ENCODE results near the gene ZNF618. TPM values are rescaled to one million over a fixed set of nuclear protein-coding genes. Genes with fewer than 3 reads are reported as not detected.

ZNF618 gene
- polyA plus RNA-seq, 1 experiment: 8.7 TPM

GRCh38 chr9:113915817-113916434 lies 39.8 kb downstream of the ZNF618 start:
- POLR2A ChIA-PET: interaction anchor here (0.7 kb wide), 1 partner anchor 608 kb away, joined by 4 read pairs; no protein-coding TSS in a partner anchor
- Histone ChIP-seq H3K4me3 (ENCODE audit: low read depth, low read length) (no peak overlapping the region), H3K27me3 (ENCODE audit: control insufficient read depth, insufficient read depth, low read length) (no peaks in the 10 kb centered on the region), H3K9me3 (ENCODE audit: control insufficient read depth, insufficient read depth, low read length) (peaks cover 2% of the 10 kb centered on the region), H3K27ac (ENCODE audit: low read depth, low read length) (no peak overlapping the region)
- no peak for DNase-seq (ENCODE audit: low read depth, low spot score)
- CTCF ChIA-PET: interaction anchor here (1.4 to 1.5 kb wide), 2 partner anchors 9 to 47 kb away, joined by 3 to 6 read pairs; no protein-coding TSS in a partner anchor
- TF ChIP-seq, protein P1, sequence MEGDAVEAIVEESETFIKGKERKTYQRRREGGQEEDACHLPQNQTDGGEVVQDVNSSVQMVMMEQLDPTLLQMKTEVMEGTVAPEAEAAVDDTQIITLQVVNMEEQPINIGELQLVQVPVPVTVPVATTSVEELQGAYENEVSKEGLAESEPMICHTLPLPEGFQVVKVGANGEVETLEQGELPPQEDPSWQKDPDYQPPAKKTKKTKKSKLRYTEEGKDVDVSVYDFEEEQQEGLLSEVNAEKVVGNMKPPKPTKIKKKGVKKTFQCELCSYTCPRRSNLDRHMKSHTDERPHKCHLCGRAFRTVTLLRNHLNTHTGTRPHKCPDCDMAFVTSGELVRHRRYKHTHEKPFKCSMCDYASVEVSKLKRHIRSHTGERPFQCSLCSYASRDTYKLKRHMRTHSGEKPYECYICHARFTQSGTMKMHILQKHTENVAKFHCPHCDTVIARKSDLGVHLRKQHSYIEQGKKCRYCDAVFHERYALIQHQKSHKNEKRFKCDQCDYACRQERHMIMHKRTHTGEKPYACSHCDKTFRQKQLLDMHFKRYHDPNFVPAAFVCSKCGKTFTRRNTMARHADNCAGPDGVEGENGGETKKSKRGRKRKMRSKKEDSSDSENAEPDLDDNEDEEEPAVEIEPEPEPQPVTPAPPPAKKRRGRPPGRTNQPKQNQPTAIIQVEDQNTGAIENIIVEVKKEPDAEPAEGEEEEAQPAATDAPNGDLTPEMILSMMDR (IDR thresholded peaks at IDR 0.05; ENCODE audit: low read depth, low read length): no peak

DNA sequence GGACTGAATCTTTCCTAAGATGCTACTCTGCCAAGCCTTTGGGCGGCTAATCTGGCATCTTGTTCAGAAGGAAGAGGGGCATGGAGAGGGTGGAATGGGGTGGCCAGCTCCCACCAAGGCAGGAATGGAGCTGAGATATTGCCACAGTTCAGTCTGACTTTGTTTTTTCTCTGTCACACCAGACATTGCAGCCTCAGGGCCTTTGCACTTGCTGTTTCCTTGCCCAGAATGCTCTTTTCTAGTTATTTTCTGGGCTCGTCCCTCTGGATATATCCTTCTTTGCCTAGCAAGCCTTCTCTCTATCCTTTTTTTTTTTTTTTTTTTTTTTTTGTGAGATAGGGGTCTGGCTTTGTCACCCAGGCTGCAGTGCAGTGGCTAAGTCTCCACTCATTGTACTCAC lies 40.8 kb downstream of the ZNF618 start:
- no peak overlapping the region for H3K4me3 ChIP-seq (ENCODE audit: low read depth, low read length)
- POLR2A ChIA-PET: no interaction called here

GRCh38 chr9:113918697-113919350 lies 42.7 kb downstream of the ZNF618 start:
- Histone ChIP-seq H3K27me3 (ENCODE audit: control insufficient read depth, insufficient read depth, low read length) (no peaks in the 10 kb centered on the region), H3K27ac (ENCODE audit: low read depth, low read length) (no peak overlapping the region), H3K9me3 (ENCODE audit: control insufficient read depth, insufficient read depth, low read length) (peaks cover 2% of the 10 kb centered on the region), H3K4me3 (ENCODE audit: low read depth, low read length) (no peak overlapping the region)
- TF ChIP-seq, protein P1 (IDR thresholded peaks at IDR 0.05; ENCODE audit: low read depth, low read length): no peak
- CTCF ChIA-PET: no interaction called here
- POLR2A ChIA-PET: no interaction called here
- no peak for DNase-seq (ENCODE audit: low read depth, low spot score)

More for the DNA sequence above, 40.8 kb downstream of the ZNF618 start:
- Histone ChIP-seq H3K27me3 (ENCODE audit: control insufficient read depth, insufficient read depth, low read length) (no peaks in the 10 kb centered on the region), H3K9me3 (ENCODE audit: control insufficient read depth, insufficient read depth, low read length) (peaks cover 2% of the 10 kb centered on the region), H3K27ac (ENCODE audit: low read depth, low read length) (no peak overlapping the region)
- CTCF ChIA-PET: interaction anchor here (0.7 to 1.5 kb wide), 3 partner anchors 10 to 191 kb away, joined by 3 to 6 read pairs (median 3); no protein-coding TSS in a partner anchor
- TF ChIP-seq, protein P1 (IDR thresholded peaks at IDR 0.05; ENCODE audit: low read depth, low read length): no peak
- DNase-seq (ENCODE audit: low read depth, low spot score): no peak

GRCh38 chr9:113919382-113919781 lies 43.3 kb downstream of the ZNF618 start:
- TF ChIP-seq, protein P1 (IDR thresholded peaks at IDR 0.05; ENCODE audit: low read depth, low read length): no peak
- DNase-seq (ENCODE audit: low read depth, low spot score): no peak
- POLR2A ChIA-PET: no interaction called here
- Histone ChIP-seq H3K9me3 (ENCODE audit: control insufficient read depth, insufficient read depth, low read length) (peaks cover 2% of the 10 kb centered on the region), H3K27ac (ENCODE audit: low read depth, low read length) (no peak overlapping the region), H3K4me3 (ENCODE audit: low read depth, low read length) (no peak overlapping the region), H3K27me3 (ENCODE audit: control insufficient read depth, insufficient read depth, low read length) (no peaks in the 10 kb centered on the region)
- CTCF ChIA-PET: no interaction called here

- no peak for DNase-seq (ENCODE audit: low read depth, low spot score)
- TF ChIP-seq, protein P1 (IDR thresholded peaks at IDR 0.05; ENCODE audit: low read depth, low read length): no peak
- peaks cover 2% of the 10 kb centered on the region for H3K9me3 ChIP-seq (ENCODE audit: control insufficient read depth, insufficient read depth, low read length)
- H3K27ac ChIP-seq (ENCODE audit: low read depth, low read length): no peak overlapping the region
- no peak overlapping the region for H3K4me3 ChIP-seq (ENCODE audit: low read depth, low read length)
- ChIA-PET POLR2A (no interaction called here), CTCF (no interaction called here)
- H3K27me3 ChIP-seq (ENCODE audit: control insufficient read depth, insufficient read depth, low read length): no peaks in the 10 kb centered on the region
These were observed 43.8 kb downstream of the ZNF618 start for GRCh38 chr9:113919871-113920270.
